ENCODE measurements around the gene KRT28. TPM values are rescaled to one million over a fixed set of nuclear protein-coding genes. Genes with fewer than 3 reads are reported as not detected.

KRT28 gene
- polyA plus RNA-seq, 2 of the 4 experiments (the other 2 are of a cell fraction), result not detected

- ChIA-PET POLR2A (interaction anchor here (0.7 to 1.1 kb wide), 2 partner anchors 9 to 861 kb away, joined by 3 to 9 read pairs; partner anchors contain the start of gene EIF1), CTCF (interaction anchor here (1.3 to 2.1 kb wide), 3 partner anchors 19 to 835 kb away, joined by 4 to 12 read pairs (median 4); no protein-coding TSS in a partner anchor)
- ATAC-seq (peak; percentile 64 to 67; a peak in 5 of 6 replicates), FAIRE-seq (peak; percentile 39), DNase-seq (ENCODE audit: low read depth in 1 of 2, low spot score in 1 of 2) (peak in 1 of 2 experiments; percentile 36)
- 51% methylated on average over 7 of the region's 7 CpGs for WGBS (ENCODE audit: missing lambda C conversion rate)
- peaks cover 11% of the 10 kb centered on the region for H3K4me1 ChIP-seq
- no peaks in the 10 kb centered on the region for H3K9me3 ChIP-seq
- no peak for TF ChIP-seq KDM1A (IDR thresholded peaks at IDR 0.05; ENCODE audit: low read depth)
- peak; percentile 8 for TF ChIP-seq MAFK (IDR thresholded peaks at IDR 0.05; ENCODE audit: partially characterized antibody)
- no peak overlapping the region for H3K27ac ChIP-seq
- peak overlapping the region; percentile 31 for H3K4me2 ChIP-seq
- no peak overlapping the region for H3K4me3 ChIP-seq
Measured at GRCh38 chr17:40827746-40828453, 28.1 kb upstream of the KRT28 start.

GRCh38 chr17:40825599-40825998 lies 25.8 kb upstream of the KRT28 start:
- POLR2A ChIA-PET, result no interaction called here
- Histone ChIP-seq H3K9me3 (no peaks in the 10 kb centered on the region), H3K4me1 (peaks cover 14% of the 10 kb centered on the region), H3K4me3 (no peak overlapping the region), H3K27ac (no peak overlapping the region), H3K4me2 (no peak overlapping the region)
- no peak for FAIRE-seq
- no peak for DNase-seq (ENCODE audit: low read depth in 1 of 2, low spot score in 1 of 2)
- WGBS (ENCODE audit: missing lambda C conversion rate), result 74% methylated on average over 2 of the region's 2 CpGs
- CTCF ChIA-PET, result interaction anchor here (0.6 to 1.5 kb wide), 4 partner anchors 31 to 823 kb away, joined by 3 to 7 read pairs (median 4); no protein-coding TSS in a partner anchor
- no peak for ATAC-seq
- no peak for TF ChIP-seq SMC3 (IDR thresholded peaks at IDR 0.05)

- FAIRE-seq (no peak), ATAC-seq (no peak), DNase-seq (ENCODE audit: low read depth in 1 of 2, low spot score in 1 of 2) (no peak)
- 95% methylated on average over 1 of the region's 1 CpG for WGBS (ENCODE audit: missing lambda C conversion rate)
- ChIA-PET POLR2A (no interaction called here), CTCF (interaction anchor here (0.9 to 1.4 kb wide), 4 partner anchors 725 to 842 kb away, joined by 3 to 5 read pairs (median 4); no protein-coding TSS in a partner anchor)
- TF ChIP-seq USF2 (IDR thresholded peaks at IDR 0.05), result no peak
- TF ChIP-seq ZFP36 (IDR thresholded peaks at IDR 0.05; ENCODE audit: borderline replicate concordance, partially characterized antibody), result no peak
- no peak for TF ChIP-seq FOSB (CRISPR knock-in tag; IDR thresholded peaks at IDR 0.05)
- TF ChIP-seq HOXA7 (CRISPR knock-in tag; IDR thresholded peaks at IDR 0.05), result no peak
- TF ChIP-seq SREBF2 (IDR thresholded peaks at IDR 0.05), result no peak
- no peak for TF ChIP-seq JUN (IDR thresholded peaks at IDR 0.05)
- TF ChIP-seq BCL3 (IDR thresholded peaks at IDR 0.05), result no peak
- no peak for TF ChIP-seq CBX2 (IDR thresholded peaks at IDR 0.05; ENCODE audit: borderline replicate concordance, low read depth)
- no peak for TF ChIP-seq BHLHE40 (IDR thresholded peaks at IDR 0.05; ENCODE audit: low read depth, low read length)
- TF ChIP-seq, protein P1, sequence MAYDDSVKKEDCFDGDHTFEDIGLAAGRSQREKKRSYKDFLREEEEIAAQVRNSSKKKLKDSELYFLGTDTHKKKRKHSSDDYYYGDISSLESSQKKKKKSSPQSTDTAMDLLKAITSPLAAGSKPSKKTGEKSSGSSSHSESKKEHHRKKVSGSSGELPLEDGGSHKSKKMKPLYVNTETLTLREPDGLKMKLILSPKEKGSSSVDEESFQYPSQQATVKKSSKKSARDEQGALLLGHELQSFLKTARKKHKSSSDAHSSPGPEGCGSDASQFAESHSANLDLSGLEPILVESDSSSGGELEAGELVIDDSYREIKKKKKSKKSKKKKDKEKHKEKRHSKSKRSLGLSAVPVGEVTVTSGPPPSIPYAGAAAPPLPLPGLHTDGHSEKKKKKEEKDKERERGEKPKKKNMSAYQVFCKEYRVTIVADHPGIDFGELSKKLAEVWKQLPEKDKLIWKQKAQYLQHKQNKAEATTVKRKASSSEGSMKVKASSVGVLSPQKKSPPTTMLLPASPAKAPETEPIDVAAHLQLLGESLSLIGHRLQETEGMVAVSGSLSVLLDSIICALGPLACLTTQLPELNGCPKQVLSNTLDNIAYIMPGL (CRISPR knock-in tag; IDR thresholded peaks at IDR 0.05; ENCODE audit: borderline replicate concordance), result no peak
- no peak for TF ChIP-seq HDAC2 (IDR thresholded peaks at IDR 0.05)
- no peak for TF ChIP-seq RFX5 (IDR thresholded peaks at IDR 0.05)
- TF ChIP-seq MAFK (IDR thresholded peaks at IDR 0.05; ENCODE audit: partially characterized antibody), result no peak
- TF ChIP-seq, protein P2, sequence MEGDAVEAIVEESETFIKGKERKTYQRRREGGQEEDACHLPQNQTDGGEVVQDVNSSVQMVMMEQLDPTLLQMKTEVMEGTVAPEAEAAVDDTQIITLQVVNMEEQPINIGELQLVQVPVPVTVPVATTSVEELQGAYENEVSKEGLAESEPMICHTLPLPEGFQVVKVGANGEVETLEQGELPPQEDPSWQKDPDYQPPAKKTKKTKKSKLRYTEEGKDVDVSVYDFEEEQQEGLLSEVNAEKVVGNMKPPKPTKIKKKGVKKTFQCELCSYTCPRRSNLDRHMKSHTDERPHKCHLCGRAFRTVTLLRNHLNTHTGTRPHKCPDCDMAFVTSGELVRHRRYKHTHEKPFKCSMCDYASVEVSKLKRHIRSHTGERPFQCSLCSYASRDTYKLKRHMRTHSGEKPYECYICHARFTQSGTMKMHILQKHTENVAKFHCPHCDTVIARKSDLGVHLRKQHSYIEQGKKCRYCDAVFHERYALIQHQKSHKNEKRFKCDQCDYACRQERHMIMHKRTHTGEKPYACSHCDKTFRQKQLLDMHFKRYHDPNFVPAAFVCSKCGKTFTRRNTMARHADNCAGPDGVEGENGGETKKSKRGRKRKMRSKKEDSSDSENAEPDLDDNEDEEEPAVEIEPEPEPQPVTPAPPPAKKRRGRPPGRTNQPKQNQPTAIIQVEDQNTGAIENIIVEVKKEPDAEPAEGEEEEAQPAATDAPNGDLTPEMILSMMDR (IDR thresholded peaks at IDR 0.05), result no peak
- TF ChIP-seq MAZ (IDR thresholded peaks at IDR 0.05; ENCODE audit: borderline replicate concordance, low read depth, low read length), result no peak
- no peak overlapping the region for H3K4me3 ChIP-seq
- no peak overlapping the region for H3K4me2 ChIP-seq
- no peaks in the 10 kb centered on the region for H3K9me3 ChIP-seq
- H3K27ac ChIP-seq, result no peak overlapping the region
- H3K4me1 ChIP-seq, result peaks cover 21% of the 10 kb centered on the region
Measured at GRCh38 chr17:40824015-40824832, 24.5 kb upstream of the KRT28 start.
